Activated naive CD8-positive, alpha-beta T cell treated with anti-CD3 and anti-CD28 coated beads, Interleukin-2, amount 50 U/mL, for 24 hours (primary cell): ENCODE results near the gene L3MBTL4.
A peak's percentile ranks its signal among the peaks of the same experiment; 100 is the strongest.

Experiments used
- ATAC-seq: fragments of 150-1000 bp; cut with Tn5 transposase; one replicate; pipeline ENCODE4 v1.10.0; 2021
- DNase-seq: peaks from one replicate; pipeline ENCODE4 v3.0.0; 2021
- H3K27ac Mint-ChIP-seq: one replicate; pipeline ENCODE4 v1.8.0; 2021; ENCODE audit warnings: mild to moderate bottlenecking, mixed read lengths
- H3K27me3 Mint-ChIP-seq: one replicate; pipeline ENCODE4 v1.8.0; 2021; ENCODE audit warnings: mixed read lengths
- H3K36me3 Mint-ChIP-seq: one replicate; pipeline ENCODE4 v1.8.0; 2021; ENCODE audit warnings: low read depth, mixed read lengths
- H3K4me1 Mint-ChIP-seq: one replicate; pipeline ENCODE4 v1.8.0; 2021; ENCODE audit warnings: mixed read lengths
- H3K4me3 Mint-ChIP-seq: one replicate; pipeline ENCODE4 v1.8.0; 2021; ENCODE audit warnings: mild to moderate bottlenecking, moderate library complexity, mixed read lengths
- H3K9me3 Mint-ChIP-seq: one replicate; pipeline ENCODE4 v1.8.0; 2021; ENCODE audit warnings: mixed read lengths

Gene L3MBTL4

GRCh38 chr18:5987249-5987648, 427.5 kb downstream of the L3MBTL4 start:
- Mint-ChIP-seq H3K36me3 (no peaks in the 10 kb centered on the region), H3K27me3 (no peaks in the 10 kb centered on the region), H3K4me3 (no peak overlapping the region), H3K27ac (no peak overlapping the region), H3K4me1 (no peaks in the 10 kb centered on the region), H3K9me3 (no peaks in the 10 kb centered on the region)
- no peak for DNase-seq
- no peak for ATAC-seq

DNA sequence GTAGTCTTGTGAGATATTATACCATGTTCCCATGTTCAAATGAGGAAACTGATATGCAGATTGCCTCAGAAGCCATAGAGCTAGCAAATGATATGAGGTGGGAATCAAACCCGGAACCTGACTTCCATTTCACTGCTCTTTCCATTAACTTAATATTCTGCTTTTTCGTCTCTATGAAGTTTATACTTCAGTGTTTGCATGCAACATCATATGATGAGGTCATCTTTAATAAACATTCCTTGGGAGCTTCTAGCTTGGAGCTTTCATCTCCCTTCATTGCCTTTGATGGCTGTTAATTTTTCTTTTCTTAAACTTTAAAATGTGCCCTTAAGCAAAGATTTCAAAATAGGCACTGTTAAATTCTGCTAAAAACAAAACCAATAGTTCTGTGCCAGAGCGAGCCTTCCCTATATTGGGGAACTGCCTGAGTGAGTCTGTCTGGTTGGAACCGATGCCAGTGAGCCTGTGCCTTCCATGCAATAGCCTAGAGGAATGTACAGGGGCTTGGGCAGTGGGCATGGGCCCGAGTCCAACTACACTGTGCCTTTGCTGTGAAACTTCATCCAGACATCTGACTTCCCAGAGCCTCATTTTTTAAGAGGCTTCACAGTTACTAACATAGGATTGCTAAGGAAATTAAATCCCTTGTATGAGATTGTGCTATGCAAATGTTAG, 428.3 kb downstream of the L3MBTL4 start:
- Mint-ChIP-seq H3K4me1 (no peaks in the 10 kb centered on the region), H3K4me3 (no peak overlapping the region), H3K36me3 (no peaks in the 10 kb centered on the region), H3K27ac (no peak overlapping the region), H3K9me3 (no peaks in the 10 kb centered on the region), H3K27me3 (no peaks in the 10 kb centered on the region)
- no peak for ATAC-seq
- no peak for DNase-seq

DNA sequence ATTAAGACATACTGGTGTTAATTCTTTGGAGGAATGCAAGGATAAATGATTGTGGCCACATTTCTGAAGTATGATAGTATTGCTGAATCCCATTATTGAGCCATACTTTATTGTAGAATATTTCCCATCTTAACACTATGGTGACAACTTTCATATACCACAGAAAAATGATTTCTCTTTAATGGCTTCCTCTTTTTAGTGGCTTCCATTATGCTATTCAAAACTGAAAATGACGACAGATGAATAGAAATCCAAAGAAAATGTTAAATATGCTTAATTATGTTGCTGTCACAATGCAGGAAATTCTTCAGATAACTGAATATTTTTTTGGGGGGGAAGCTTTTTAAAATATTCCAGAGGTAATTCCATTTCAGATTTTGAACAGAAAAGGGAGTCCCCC, 430.5 kb downstream of the L3MBTL4 start:
- ATAC-seq, result no peak
- H3K9me3 Mint-ChIP-seq, result no peaks in the 10 kb centered on the region
- DNase-seq, result no peak
- H3K27ac Mint-ChIP-seq, result no peak overlapping the region
- no peaks in the 10 kb centered on the region for H3K36me3 Mint-ChIP-seq
- H3K27me3 Mint-ChIP-seq, result no peaks in the 10 kb centered on the region
- no peak overlapping the region for H3K4me3 Mint-ChIP-seq
- H3K4me1 Mint-ChIP-seq, result no peaks in the 10 kb centered on the region

GRCh38 chr18:5983488-5983887, 431.2 kb downstream of the L3MBTL4 start:
- ATAC-seq, result no peak
- Mint-ChIP-seq H3K27me3 (no peaks in the 10 kb centered on the region), H3K9me3 (no peaks in the 10 kb centered on the region), H3K4me1 (no peaks in the 10 kb centered on the region), H3K4me3 (no peak overlapping the region), H3K36me3 (no peaks in the 10 kb centered on the region), H3K27ac (no peak overlapping the region)
- DNase-seq, result no peak

GRCh38 chr18:5982332-5982731, 432.4 kb downstream of the L3MBTL4 start:
- DNase-seq (no peak), ATAC-seq (no peak)
- no peaks in the 10 kb centered on the region for H3K36me3 Mint-ChIP-seq
- H3K4me1 Mint-ChIP-seq, result no peaks in the 10 kb centered on the region
- H3K27me3 Mint-ChIP-seq, result no peaks in the 10 kb centered on the region
- no peak overlapping the region for H3K27ac Mint-ChIP-seq
- no peak overlapping the region for H3K4me3 Mint-ChIP-seq
- H3K9me3 Mint-ChIP-seq, result no peaks in the 10 kb centered on the region

DNA sequence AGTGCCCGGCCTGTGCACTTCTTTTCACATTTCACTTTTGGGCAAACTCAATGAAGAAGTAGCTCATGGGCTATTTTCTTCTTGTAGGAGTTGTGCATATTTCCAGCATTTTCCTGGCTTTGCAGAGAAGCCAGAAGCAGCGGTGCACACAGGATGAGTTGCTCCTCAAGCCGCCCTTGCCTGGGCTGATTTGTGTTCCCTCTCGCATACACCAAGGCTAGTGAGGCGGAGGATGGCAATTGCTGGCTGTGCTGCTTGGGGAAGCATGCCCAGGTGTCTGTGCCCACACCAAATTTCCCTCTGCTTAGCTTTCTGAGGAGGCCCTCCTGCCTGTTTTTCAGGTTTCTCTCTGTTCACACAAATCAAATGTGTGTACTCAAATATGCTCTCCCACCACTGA, 434.0 kb downstream of the L3MBTL4 start:
- H3K9me3 Mint-ChIP-seq, result no peaks in the 10 kb centered on the region
- ATAC-seq, result no peak
- H3K4me1 Mint-ChIP-seq, result peaks cover under 1% of the 10 kb centered on the region
- DNase-seq, result no peak
- H3K4me3 Mint-ChIP-seq, result no peak overlapping the region
- H3K36me3 Mint-ChIP-seq, result no peaks in the 10 kb centered on the region
- no peak overlapping the region for H3K27ac Mint-ChIP-seq
- no peaks in the 10 kb centered on the region for H3K27me3 Mint-ChIP-seq

GRCh38 chr18:5979971-5980457, 434.7 kb downstream of the L3MBTL4 start:
- Mint-ChIP-seq H3K27me3 (no peaks in the 10 kb centered on the region), H3K9me3 (no peaks in the 10 kb centered on the region), H3K27ac (no peak overlapping the region), H3K36me3 (no peaks in the 10 kb centered on the region), H3K4me3 (no peak overlapping the region), H3K4me1 (peaks cover 8% of the 10 kb centered on the region)
- DNase-seq (no peak), ATAC-seq (no peak)

- Mint-ChIP-seq H3K27me3 (no peaks in the 10 kb centered on the region), H3K36me3 (no peaks in the 10 kb centered on the region), H3K4me1 (peaks cover 11% of the 10 kb centered on the region), H3K4me3 (no peak overlapping the region), H3K9me3 (no peaks in the 10 kb centered on the region), H3K27ac (no peak overlapping the region)
- ATAC-seq (no peak), DNase-seq (no peak)
Observed at GRCh38 chr18:5979176-5979888, 435.4 kb downstream of the L3MBTL4 start.

- DNase-seq, result no peak
- no peaks in the 10 kb centered on the region for H3K27me3 Mint-ChIP-seq
- no peak for ATAC-seq
- no peaks in the 10 kb centered on the region for H3K36me3 Mint-ChIP-seq
- no peak overlapping the region for H3K4me3 Mint-ChIP-seq
- no peaks in the 10 kb centered on the region for H3K9me3 Mint-ChIP-seq
- peaks cover 11% of the 10 kb centered on the region for H3K4me1 Mint-ChIP-seq
- no peak overlapping the region for H3K27ac Mint-ChIP-seq
Observed at GRCh38 chr18:5977022-5977421, 437.7 kb downstream of the L3MBTL4 start.

- DNase-seq (no peak), ATAC-seq (peak; percentile 56)
- no peaks in the 10 kb centered on the region for H3K9me3 Mint-ChIP-seq
- H3K36me3 Mint-ChIP-seq, result no peaks in the 10 kb centered on the region
- no peaks in the 10 kb centered on the region for H3K27me3 Mint-ChIP-seq
- peaks cover 13% of the 10 kb centered on the region for H3K4me1 Mint-ChIP-seq
- no peak overlapping the region for H3K4me3 Mint-ChIP-seq
- no peak overlapping the region for H3K27ac Mint-ChIP-seq
Observed at GRCh38 chr18:5975111-5976002, 439.4 kb downstream of the L3MBTL4 start.

DNA sequence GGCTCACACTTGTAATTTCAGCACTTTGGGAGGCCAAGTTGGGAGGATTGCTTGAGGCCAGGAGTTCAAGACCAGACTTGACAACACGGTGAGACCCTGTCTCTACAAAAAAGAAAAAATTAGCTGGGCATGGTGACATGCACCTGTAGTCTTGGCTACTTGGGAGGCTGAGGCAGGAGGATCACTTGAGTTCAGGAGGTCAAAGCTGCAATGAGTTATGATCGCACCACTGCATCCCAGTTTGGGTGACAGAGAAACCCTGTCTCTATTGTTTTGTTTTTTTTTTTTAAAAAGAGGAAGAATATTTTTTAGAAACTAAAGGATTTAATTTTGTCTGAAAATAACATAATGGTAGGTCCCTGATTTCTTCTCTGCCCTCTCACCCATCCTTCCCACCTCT, 440.0 kb downstream of the L3MBTL4 start:
- Mint-ChIP-seq H3K4me1 (peaks cover 16% of the 10 kb centered on the region), H3K9me3 (no peaks in the 10 kb centered on the region), H3K27me3 (no peaks in the 10 kb centered on the region), H3K27ac (no peak overlapping the region), H3K4me3 (no peak overlapping the region), H3K36me3 (no peaks in the 10 kb centered on the region)
- DNase-seq (no peak), ATAC-seq (no peak)

DNA sequence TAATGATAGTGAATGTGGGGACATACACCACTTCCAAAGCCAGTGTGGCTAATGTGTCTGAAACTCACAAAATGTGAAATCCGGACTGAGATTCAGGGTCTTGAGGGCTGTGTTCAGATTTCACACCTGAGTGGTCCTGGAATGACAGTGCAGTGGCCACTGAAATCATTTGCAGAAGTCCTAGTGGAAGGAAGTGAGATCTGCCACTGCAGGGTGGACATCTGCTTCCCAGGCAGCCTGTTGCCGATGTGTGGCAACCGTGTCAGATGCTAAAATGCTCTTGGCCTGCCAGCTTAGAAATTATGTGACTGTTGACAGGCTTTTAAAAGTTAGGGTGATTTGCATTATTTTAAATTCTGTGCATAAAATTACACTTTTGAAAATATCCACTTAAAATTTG, 441.6 kb downstream of the L3MBTL4 start:
- no peak overlapping the region for H3K4me3 Mint-ChIP-seq
- ATAC-seq (no peak), DNase-seq (no peak)
- H3K27me3 Mint-ChIP-seq, result no peaks in the 10 kb centered on the region
- H3K27ac Mint-ChIP-seq, result no peak overlapping the region
- no peaks in the 10 kb centered on the region for H3K36me3 Mint-ChIP-seq
- H3K9me3 Mint-ChIP-seq, result no peaks in the 10 kb centered on the region
- peaks cover 16% of the 10 kb centered on the region for H3K4me1 Mint-ChIP-seq

DNA sequence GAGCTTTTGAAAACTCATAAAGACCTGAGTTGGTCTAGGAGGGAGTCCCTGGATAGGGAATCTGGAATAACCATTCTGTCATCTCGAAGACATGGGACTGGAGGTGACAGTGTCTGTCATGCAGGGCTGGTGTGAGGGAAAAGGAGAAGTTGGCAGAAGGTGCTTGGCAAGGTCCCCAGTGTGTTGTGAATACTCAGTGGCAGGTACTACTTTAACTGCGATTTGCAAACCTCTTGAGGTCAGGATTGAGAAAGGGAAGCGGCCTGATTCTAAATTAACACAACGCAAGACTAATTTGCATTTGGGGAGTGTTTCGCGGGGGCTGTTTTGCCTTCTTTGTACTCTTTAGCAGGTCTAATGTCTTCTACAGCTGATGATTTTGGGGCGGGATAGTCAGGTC, 442.4 kb downstream of the L3MBTL4 start:
- ATAC-seq, result no peak
- peaks cover 16% of the 10 kb centered on the region for H3K4me1 Mint-ChIP-seq
- no peaks in the 10 kb centered on the region for H3K36me3 Mint-ChIP-seq
- H3K9me3 Mint-ChIP-seq, result no peaks in the 10 kb centered on the region
- no peak overlapping the region for H3K27ac Mint-ChIP-seq
- DNase-seq, result no peak
- H3K27me3 Mint-ChIP-seq, result no peaks in the 10 kb centered on the region
- no peak overlapping the region for H3K4me3 Mint-ChIP-seq

DNA sequence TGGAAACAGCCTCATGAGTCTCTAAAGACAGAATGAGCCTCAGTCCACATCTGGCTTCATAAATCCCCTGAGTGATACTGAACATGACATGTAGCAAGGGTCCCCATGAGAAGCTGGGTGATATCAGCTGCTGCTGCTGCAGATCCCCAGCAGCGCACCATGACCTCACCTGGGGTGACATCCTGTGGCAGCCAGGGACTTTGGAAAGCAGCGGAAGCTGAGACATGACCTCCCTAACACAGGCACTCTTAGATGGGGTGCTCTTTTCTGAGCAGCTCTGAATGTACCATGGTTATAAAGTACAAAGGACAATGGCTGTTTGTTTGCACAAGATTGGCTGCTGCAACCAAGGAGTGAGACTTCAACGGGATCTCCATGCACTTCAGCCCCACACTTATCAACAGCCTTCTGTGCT, 444.7 kb downstream of the L3MBTL4 start:
- Mint-ChIP-seq H3K27ac (no peak overlapping the region), H3K4me3 (no peak overlapping the region), H3K9me3 (no peaks in the 10 kb centered on the region), H3K36me3 (no peaks in the 10 kb centered on the region), H3K4me1 (peaks cover 14% of the 10 kb centered on the region), H3K27me3 (no peaks in the 10 kb centered on the region)
- no peak for DNase-seq
- peak; percentile 59 for ATAC-seq
